Stimulated activated CD8-positive, alpha-beta memory T cell treated with anti-CD3 and anti-CD28 coated beads, Interleukin-12 subunit alpha, Interleukin-12 subunit beta, amount 100 ng/mL, for 1 hour (primary cell): ENCODE results near the gene MAEA.
"Not testable (repeated sequence)": the region's sequence is repeated elsewhere in the genome, so short reads cannot be mapped to it uniquely, and the experiment has no call there.

Source experiments
- DNase-seq: peaks from one replicate; pipeline ENCODE4 v3.0.0-alpha.2; 2020; ENCODE audit warnings: low read depth

MAEA gene

DNA sequence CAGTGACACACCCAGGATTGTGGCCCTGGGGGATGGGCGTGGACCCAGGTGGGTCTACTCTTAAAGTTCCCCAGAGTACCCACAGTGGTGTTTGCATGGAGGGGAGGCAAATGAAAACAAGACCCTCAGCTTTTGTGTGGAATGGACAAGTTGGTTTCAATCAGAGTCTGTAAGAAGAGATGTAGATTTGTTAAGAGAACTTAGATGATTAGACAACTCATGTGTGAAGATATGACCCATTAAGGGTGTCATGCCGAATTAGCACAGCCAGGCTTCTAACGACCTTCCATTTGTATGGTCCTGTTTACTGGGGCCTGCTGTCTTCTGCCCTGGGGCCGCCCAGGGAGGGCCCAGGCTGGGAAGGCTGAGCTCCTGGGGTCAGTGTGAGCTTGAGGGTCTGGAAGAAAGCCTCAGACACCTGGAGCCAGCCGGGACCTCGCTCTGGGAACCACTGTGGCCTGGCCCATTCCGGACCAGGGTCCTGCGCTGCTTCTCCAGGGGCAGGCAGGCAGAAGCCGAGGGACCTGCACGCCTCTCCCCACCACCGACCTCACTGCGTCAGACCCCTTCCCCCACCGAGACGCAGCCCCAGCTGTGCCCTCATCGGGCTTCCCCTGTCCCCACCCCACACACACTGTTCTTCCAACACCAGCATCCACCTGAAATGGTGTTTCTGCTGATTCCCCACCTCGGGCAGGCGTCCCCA lies 77.7 kb downstream of the MAEA start:
- no peak for DNase-seq

DNA sequence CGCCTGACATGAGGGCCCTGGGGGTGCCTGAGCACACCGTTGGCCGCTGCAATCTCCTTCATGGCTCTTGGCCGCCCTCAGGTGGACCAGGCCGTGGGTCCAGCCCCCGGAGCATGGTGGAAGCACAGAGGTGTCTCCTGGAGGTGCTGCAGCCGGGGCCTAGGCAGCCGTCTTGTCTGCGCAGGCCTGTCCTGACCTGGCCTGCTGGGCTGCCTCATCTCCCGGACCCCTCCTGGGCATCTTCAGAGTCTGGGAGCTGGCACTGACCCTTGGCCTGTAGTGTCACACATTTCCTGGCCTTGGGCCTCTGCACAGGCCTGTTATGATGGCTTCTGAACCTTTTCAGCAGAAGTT lies 78.2 kb downstream of the MAEA start:
- no peak for DNase-seq

DNA sequence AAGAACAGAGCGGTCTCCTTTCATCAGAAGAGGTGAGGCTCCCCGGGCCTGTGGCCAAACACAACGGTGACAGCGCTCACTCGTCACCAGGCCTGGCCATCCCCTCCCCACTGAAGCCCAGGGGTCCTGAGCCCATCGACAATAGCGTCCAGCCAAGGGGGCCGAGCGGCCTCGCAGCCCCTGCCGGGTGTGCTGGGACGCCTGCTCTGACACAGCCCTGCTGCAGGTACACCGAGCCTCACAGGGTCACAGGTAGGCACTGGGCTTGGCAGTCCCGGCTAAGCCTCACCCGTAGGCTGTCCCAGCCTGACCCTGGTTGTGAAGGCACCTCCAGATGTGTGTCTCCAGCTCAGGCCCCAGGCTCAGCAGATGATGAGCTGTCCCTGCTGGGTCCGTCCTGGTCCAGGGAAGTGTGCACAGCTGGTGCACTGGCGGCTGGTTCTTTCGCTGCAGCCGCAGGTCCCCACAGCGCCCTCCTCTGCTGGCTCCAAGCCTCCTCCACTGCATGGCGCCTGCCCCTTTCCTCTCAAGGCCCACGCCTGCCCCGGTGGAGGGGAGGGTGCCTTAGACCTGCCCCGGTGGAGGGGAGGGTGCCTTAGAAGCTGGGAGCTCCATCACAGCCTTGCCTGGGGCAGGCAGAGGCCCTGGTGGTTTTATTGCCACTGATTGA lies 78.9 kb downstream of the MAEA start:
- no peak for DNase-seq

DNA sequence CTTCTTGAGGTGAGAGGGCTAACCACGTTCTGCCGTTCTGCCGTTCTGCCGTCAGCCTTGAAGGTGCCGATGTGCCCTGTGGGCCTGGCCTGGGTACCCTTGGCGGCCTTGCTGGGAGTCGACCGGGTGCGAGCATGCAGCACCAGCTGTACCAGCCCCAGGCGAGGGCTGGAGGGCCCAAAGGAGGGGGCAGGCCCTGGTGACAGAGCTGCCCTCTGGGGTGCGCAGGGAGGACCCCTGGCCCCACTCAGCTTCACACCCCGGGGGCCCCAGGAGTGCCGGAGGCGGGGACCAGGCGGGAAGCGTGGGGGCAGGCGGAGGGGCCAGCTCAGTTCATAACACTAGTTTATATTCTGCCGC lies 79.4 kb downstream of the MAEA start:
- no peak for DNase-seq

DNA sequence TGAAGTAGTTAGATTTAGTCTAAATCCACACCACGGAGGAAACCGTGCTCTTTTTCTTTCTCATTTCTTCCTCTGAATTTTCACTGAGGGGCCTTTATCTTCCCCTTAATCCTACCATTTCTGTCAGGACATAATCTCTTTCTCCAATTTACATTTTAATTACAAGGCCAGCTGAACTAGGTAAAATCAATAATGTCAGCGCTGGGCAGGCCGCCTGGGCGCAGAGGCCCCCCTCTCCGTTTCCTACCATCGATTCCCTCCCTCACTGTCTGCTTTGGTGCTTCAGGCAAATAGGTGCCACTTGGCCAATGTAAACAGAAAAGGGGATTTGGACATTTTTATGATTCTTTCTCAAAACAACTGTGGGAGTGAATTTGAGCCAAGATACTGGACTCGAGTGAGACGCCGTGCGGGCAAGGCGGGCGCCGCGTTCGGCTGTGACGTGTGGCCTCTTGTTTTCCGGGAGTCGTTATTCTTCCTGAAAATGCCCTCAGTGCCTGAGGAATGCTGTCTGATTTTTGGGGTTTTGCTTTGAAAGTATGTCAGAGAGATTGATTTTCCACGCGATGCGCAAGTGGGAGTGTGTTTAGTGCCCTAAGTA lies 79.9 kb downstream of the MAEA start:
- DNase-seq: no peak

DNA sequence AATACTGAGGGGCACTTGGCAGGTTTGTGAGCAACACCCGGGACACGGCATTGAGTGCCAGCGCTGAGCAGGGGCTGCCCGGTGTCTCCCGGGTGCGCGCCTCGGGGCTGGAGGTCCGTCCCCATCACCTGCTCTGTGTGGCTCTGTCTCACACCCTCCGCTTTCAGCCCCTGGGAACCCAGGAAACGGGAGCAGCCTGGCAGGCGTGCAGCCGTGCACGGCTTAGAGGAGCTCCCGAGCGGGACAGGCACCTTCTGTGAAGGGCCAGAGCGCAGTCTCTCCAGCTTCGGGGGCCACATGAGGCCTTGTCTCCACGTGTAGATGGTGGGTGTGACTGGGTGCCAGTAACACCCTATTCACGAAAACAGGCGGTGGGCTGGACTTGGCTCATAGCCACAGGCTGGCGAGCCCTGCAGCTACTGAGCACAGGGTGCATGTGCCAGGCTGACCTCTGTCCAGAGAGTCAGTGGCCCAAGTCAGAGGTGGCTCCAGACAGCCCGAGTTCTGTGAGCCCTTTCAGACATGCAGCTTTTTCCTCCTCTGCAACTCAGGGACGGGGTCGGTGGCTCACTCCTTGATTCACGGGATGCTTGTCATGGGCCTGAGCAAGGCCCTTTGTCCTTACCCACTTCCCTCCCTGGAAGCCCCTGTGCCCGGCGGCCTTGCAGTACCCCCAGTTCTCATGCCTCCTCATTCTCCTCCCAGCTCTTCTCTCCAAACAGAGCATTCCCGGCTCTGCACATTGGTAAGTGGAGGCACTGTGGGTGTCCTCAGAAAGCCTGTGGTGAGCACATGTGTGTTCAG lies 80.8 kb downstream of the MAEA start:
- no peak for DNase-seq

DNA sequence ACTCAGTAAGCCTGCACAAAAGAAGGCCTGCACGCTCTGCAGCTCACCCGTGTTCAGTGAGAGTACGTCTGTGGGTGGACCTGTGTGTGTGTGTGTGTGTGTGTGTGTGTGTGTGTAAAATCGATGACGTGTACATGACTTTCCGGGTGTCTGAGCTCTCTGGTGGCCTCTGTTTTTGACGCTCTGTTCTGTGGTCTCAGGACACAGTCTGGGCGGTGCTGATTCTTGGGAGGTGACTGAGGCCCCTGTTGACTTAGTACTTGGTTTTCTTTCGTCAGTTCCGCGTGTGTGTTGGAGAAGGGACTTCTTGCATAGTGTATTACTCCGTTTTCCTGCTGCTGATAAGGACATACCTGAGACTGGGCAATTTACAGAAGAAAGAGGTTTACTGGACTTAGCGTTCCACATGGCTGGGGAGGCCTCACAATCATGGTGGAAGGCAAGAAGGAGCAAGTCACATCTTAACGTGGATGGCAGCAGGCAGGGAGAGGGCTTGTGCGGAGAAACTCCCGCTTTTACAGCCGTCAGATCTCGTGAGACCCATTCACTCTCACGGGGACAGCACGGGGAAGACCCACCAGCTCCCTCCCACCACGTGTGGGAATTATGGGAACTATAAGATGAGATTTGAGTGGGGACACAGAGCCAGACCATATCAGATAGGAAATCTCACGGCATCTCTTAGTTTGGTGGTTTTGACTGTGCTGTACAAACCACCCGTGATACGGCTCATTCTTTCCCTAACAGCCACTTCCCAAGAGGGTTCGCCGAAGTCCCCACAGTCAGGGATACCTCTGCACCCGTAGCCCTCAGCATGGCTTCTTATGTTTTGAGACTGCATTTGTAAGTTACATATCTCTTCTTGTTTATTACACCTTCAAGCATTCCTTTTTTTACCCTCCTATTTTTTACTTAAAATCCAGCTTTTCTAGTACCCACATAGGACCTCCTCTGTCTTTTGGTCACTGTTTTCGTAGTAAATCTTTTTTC lies 81.8 kb downstream of the MAEA start:
- DNase-seq: no peak

DNA sequence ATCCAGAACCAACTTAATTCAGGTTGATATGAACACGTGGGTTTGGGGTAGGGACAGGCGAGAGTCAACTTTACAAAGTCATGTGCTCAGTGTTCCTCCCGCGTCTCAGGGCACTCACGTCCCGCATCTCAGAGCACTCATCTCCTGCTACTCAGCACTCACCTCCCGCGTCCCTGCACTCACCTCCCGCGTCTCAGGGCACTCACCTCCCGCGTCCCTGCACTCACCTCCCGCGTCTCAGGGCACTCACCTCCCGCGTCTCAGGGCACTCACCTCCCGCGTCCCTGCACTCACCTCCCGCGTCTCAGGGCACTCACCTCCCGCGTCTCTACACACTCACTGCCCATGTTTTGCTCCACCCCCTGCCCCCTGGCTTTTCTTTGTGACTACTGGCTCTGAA lies 82.9 kb downstream of the MAEA start:
- not testable (repeated sequence) for DNase-seq

DNA sequence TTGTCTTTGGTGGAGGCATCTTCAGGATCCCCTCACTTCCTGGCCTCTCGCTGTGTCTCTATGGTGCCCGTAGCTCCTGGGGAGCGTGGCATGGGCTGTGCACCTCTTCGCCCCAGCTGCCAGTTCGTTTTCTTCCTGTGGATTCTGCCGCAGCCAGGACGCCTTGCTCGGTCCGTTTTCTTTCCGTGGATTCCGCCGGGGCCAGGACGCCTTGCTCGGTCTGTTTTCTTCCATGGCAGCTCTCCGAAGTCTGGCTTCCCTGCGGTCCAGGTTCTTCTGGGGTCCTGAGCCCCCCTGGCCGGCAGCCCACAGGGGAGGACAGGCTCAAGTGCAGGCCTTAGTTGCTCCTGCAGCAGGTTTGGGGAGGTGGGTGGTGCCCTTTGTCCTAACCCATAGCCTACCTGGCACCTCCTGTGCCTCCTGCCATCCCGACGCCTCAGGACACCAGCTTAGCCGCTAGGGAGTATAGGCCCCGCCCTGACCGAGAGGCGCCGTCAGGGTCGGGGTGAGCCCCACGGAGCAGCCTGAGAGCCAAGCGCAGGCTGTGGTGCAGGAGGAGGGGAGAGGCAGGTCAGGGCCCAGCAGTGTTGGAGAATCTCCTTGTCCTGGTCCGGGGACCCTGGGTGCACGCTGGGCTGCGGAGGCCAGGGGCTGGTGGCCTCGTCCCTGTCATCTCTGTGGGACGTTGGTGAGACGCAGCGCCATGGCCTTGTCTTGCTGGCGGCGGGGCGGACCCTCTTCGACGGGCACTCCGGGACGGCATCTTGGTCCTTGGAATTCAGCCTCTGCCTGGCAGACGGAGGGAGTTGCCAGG lies 84.4 kb downstream of the MAEA start:
- DNase-seq: no peak

DNA sequence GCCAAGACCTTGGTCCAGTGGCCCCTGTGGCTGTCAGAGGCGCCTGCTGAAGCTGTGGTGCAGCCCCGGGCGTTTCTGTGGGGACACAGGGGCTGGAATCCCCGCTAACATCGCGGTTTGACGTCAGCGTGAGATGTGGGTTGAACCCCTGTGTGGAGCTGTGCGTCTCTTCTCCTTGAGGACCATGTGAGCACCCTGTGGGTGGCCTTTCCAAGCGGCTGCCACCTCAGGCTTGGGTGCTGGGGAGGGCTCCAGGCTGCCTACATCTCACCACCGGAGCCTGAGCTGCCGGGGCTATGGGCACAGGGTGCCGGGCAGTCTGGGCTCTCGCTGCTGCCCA lies 85.0 kb downstream of the MAEA start:
- DNase-seq: no peak

DNA sequence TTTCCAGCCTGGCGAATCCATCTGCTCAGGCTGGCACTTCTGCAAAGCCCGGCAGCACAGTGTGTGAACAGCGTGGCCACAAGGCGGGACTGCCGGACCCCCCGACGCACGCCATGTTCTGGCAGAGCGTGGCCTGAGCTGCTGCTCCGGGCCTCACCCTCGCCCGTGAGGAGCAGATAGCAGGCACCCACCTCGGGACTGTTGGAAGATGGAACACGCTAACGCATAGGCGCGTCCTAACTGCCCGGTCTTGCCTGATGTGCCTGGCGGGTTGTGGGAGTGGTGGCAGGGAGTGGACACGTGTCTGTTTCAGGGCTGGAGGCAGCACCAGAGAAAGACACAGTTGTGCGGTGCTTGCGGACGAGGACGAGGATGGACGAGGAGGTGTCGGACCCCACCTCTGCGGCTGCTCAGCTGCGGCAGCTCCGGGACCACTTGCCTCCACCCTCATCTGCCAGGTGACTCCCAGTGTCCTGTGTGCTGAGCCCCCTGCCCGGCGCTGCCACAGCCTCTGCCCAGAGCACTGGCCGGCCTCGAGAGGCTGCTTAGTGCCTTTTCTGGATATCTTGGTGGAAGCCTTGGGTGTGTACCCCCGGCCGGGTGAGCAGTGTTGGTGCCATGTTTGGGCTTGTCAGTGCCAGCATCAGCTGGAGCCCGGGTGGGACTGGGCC lies 85.5 kb downstream of the MAEA start:
- no peak for DNase-seq

DNA sequence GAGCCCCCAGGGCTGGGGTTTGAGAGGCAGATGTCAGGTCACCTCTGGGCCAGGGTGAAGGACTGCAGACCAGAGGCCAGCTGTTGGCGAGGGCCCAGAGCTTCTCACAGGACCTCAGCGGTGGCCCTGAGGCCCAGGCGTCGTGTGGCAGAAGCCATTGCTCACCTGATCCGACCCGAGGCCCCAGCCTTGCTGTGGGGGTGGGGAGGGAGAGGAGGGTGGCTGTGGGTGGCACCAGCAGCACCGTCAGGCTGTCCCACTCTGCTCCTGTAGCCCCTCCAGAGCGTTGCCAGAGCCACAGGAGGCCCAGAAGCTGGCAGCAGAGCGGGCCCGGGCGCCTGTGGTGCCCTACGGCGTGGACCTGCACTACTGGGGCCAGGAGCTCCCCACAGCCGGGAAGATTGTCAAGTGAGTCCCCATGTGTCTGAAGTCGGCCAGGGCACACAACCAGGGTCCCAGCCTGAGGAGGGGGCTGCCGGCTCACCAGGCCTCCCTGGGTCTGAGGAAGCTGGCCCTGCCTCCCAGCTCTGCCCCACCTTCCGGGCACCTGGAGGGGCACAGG lies 86.2 kb downstream of the MAEA start:
- no peak for DNase-seq

DNA sequence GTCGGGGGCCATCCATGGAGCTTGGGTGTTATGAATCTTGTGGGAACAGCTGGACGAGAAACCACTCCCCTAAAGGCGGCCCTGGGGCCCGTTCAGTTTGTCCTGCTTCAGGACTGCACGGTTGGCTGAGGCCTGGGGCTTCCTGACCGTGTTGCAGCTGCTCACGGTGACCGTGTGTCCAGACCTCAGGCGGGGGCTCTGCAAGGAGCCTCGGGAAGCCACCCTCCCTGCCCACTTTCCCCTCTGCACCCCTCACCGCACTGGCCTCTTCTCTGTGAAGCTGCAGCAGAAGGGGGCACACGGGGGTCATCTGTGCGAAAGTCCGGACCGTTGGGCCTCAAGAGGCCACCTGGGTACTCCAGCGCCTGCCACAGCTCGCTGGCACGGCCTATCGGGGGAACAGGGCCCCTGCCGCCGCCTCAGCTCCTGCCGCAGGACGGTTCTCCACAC lies 86.7 kb downstream of the MAEA start:
- DNase-seq: no peak

DNA sequence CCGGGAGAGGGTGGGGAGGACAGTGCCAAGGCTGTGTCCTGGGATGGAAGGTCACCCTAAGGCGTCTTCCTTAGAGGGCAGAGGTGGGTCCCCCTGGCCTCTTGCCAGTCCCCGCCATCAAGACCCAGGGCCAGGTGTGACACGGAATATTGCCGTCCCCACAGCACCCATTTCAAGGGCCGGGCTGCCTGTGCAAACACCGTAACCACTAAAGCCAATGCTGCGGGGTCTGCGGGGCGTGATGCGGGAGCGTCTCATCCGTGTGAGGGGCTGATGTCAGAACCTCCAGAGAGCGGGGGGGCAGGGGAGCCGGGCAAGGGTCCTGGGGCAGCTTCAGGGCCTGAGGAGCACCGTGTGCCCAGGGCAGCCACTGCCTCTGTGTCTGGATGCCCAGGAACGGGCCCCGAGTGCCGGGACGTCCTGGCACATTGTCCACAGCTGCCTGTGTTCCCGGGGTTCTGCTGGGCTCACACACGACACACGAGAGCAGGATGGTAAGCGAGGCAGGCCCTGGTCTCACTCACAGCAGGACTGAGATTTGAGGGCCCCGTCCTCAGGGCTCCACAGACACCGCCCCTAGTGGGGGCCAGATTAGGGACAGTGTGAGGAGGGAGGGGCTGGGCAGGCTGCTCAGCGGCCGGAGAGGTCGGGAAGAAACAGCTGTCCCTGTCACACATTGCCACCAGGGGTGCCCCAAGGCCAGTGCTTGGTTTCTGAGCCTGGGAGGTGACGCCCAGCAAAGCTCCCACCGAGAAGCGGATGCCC lies 87.3 kb downstream of the MAEA start:
- no peak for DNase-seq

DNA sequence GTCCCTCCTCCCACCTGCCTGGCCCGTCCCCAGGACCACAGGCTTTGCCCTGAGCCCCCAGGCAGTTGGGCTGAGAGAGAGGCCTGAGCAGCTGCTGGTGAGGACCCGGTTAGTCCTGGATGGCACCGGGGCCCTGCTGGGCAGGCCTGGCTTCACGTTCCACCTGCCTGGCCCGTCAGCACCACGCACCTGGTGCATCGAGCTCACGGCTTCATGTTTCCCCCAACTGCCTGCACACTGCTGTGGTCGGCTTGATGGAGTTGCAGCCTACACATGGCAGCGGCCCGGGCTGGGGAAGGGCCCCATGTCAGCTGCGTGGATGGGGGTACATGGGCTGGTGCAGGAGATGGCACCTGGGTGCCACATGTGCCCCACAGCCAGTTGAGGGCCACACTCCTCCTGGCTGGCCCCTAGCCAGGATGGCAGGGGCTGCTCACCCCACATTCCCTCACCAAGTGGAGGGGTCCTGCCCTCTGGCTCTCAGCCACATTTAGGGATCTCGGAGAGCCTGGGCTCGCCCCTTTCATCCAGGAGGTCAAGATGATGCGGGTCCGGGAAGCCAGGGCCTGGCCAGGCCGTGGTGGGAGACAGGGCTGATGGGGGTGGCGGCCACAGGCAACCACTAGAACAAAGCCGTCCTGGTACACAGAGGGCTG lies 88.0 kb downstream of the MAEA start:
- no peak for DNase-seq

DNA sequence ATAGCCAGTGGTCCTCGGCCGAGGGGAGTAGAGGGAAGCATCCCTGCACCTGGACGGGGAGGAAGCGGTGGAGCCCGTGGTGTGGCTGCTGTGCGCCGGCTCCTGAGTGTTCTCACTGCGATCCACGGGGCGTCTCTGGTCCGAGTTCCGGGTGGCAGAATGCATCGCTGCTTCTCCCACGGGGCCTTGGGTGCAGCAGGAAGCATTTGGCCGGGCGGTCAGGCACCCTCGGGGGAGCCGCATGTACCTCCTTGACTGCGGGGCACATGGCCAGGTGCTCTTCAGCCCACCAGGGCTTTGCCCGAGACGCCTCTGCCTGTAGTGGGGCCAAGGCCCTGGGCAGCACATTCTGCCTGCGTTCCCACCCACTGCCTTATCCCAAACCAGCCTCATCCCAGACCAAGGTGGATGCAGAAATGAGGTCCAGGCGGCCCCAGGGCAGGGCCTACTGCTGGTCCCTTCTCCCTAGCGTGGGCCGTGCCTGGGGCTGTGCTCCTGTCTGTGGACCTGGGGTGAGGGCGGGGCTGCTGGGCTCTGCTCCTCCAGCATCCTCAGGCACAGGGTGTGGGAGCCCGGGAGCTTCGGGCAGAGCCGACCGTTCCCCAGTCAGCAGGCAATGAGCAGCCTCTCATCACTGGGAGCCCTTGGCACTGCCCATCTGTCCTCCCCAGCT lies 89.0 kb downstream of the MAEA start:
- DNase-seq: no peak

DNA sequence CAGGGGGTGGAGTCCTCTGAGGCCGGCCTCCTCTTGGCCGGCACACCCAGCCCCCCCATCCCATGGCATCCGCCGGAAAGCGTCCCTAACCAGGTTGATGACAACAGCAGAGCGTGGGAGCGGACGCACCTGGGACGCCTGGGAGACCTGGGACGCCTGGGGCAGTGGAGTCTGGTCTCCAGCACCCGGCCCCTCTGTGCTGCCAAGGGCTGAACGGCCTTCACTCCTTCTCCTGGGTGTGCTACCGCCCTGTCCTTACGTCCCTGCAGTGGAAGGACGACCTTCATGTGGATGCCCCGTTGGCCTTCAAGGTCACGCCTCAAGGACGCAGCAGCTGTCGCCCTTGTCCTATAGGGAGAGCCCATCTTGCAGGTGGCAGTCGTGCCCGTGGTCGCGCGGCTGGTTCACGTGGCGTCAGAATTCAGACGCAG lies 89.7 kb downstream of the MAEA start:
- DNase-seq: no peak

DNA sequence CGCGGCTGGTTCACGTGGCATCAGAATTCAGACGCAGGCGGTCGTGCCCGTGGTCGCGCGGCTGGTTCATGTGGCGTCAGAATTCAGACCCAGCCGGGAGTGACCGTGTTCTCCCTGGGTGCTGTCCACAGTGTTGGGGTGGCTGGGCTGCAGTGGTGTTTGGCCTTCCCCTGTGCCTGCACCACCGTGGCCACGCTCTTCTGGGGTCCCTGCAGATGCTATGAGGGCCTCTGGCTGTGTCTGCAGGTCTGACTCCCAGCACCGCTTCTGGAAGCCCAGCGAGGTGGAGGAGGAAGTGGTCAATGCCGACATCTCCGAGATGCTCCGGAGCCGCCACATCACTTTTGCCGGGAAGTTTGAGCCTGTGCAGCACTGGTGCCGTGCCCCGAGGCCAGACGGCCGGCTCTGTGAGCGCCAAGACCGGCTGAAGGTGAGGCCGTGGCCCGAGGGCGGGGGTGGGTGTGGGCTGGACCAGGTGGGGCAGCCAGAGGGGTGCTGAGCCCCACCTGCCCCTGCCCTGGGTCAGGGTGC lies 90.2 kb downstream of the MAEA start:
- DNase-seq: no peak
